ENCODE measurements around the gene AXL. TPM values are rescaled to one million over a fixed set of nuclear protein-coding genes. Genes with fewer than 3 reads are reported as not detected.

Gene AXL
- total RNA-seq, 1 experiment from 2014 or later, result 236 TPM

- no peak overlapping the region for H3K4me2 ChIP-seq
- no peak overlapping the region for H3K27ac ChIP-seq
- no peak overlapping the region for H3K4me3 ChIP-seq
- CTCF ChIA-PET, result no interaction called here
- H3K9me2 ChIP-seq (ENCODE audit: insufficient read depth), result no peaks in the 10 kb centered on the region
- BruUV-seq (replicated peaks), result no TSS peak
- H3K4me1 ChIP-seq (replicated peaks; ENCODE audit: insufficient read depth), result no peaks in the 10 kb centered on the region
- no peak overlapping the region for H2AFZ ChIP-seq
- no peaks in the 10 kb centered on the region for H3K36me3 ChIP-seq (ENCODE audit: low read depth)
- intact Hi-C loops (cut with micrococcal nuclease; ENCODE audit: unreplicated experiment), result no loop called here
- H3K9me3 ChIP-seq (ENCODE audit: insufficient read depth, low read depth), result no peaks in the 10 kb centered on the region
- POLR2A ChIA-PET (ENCODE audit: unreplicated experiment), result no interaction called here
- no peak for TF ChIP-seq EZH2 (IDR thresholded peaks at IDR 0.05; ENCODE audit: low read depth)
- TF ChIP-seq, protein P1, sequence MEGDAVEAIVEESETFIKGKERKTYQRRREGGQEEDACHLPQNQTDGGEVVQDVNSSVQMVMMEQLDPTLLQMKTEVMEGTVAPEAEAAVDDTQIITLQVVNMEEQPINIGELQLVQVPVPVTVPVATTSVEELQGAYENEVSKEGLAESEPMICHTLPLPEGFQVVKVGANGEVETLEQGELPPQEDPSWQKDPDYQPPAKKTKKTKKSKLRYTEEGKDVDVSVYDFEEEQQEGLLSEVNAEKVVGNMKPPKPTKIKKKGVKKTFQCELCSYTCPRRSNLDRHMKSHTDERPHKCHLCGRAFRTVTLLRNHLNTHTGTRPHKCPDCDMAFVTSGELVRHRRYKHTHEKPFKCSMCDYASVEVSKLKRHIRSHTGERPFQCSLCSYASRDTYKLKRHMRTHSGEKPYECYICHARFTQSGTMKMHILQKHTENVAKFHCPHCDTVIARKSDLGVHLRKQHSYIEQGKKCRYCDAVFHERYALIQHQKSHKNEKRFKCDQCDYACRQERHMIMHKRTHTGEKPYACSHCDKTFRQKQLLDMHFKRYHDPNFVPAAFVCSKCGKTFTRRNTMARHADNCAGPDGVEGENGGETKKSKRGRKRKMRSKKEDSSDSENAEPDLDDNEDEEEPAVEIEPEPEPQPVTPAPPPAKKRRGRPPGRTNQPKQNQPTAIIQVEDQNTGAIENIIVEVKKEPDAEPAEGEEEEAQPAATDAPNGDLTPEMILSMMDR (conservative IDR thresholded peaks at IDR 0.05), result no peak
- H3K27me3 ChIP-seq (ENCODE audit: insufficient read depth, low read depth), result no peaks in the 10 kb centered on the region
- DNase-seq, result no peak
- H4K20me1 ChIP-seq (ENCODE audit: insufficient read depth), result no peaks in the 10 kb centered on the region
- no peaks in the 10 kb centered on the region for H3F3A ChIP-seq (ENCODE audit: insufficient read depth, low read depth)
- no peaks in the 10 kb centered on the region for H3K79me2 ChIP-seq (ENCODE audit: low read depth)
Measured at GRCh38 chr19:41239363-41239762, 20.3 kb downstream of the AXL start.

GRCh38 chr19:41239961-41240574, 21.0 kb downstream of the AXL start:
- no peaks in the 10 kb centered on the region for H3K36me3 ChIP-seq (ENCODE audit: low read depth)
- no peak overlapping the region for H3K4me3 ChIP-seq
- TF ChIP-seq, protein P1 (conservative IDR thresholded peaks at IDR 0.05), result no peak
- no peak for TF ChIP-seq EZH2 (IDR thresholded peaks at IDR 0.05; ENCODE audit: low read depth)
- intact Hi-C loops (cut with micrococcal nuclease; ENCODE audit: unreplicated experiment), result no loop called here
- no peaks in the 10 kb centered on the region for H3K27me3 ChIP-seq (ENCODE audit: insufficient read depth, low read depth)
- H3K4me2 ChIP-seq, result no peak overlapping the region
- no peak overlapping the region for H3K27ac ChIP-seq
- H3K9me2 ChIP-seq (ENCODE audit: insufficient read depth), result no peaks in the 10 kb centered on the region
- H2AFZ ChIP-seq, result no peak overlapping the region
- no peaks in the 10 kb centered on the region for H3K79me2 ChIP-seq (ENCODE audit: low read depth)
- no peaks in the 10 kb centered on the region for H4K20me1 ChIP-seq (ENCODE audit: insufficient read depth)
- ChIA-PET CTCF (no interaction called here), POLR2A (ENCODE audit: unreplicated experiment) (no interaction called here)
- BruUV-seq (replicated peaks), result no TSS peak
- no peaks in the 10 kb centered on the region for H3F3A ChIP-seq (ENCODE audit: insufficient read depth, low read depth)
- no peak for DNase-seq
- H3K4me1 ChIP-seq (replicated peaks; ENCODE audit: insufficient read depth), result no peaks in the 10 kb centered on the region
- no peaks in the 10 kb centered on the region for H3K9me3 ChIP-seq (ENCODE audit: insufficient read depth, low read depth)

GRCh38 chr19:41241859-41242258, 22.8 kb downstream of the AXL start:
- H3K27ac ChIP-seq, result no peak overlapping the region
- H4K20me1 ChIP-seq (ENCODE audit: insufficient read depth), result no peaks in the 10 kb centered on the region
- intact Hi-C loops (cut with micrococcal nuclease; ENCODE audit: unreplicated experiment), result no loop called here
- BruUV-seq (replicated peaks), result no TSS peak
- no peaks in the 10 kb centered on the region for H3K79me2 ChIP-seq (ENCODE audit: low read depth)
- no peak for TF ChIP-seq EZH2 (IDR thresholded peaks at IDR 0.05; ENCODE audit: low read depth)
- TF ChIP-seq, protein P1 (conservative IDR thresholded peaks at IDR 0.05), result no peak
- H3K9me3 ChIP-seq (ENCODE audit: insufficient read depth, low read depth), result no peaks in the 10 kb centered on the region
- H3K9me2 ChIP-seq (ENCODE audit: insufficient read depth), result no peaks in the 10 kb centered on the region
- H3K4me3 ChIP-seq, result no peak overlapping the region
- H3K4me1 ChIP-seq (replicated peaks; ENCODE audit: insufficient read depth), result no peaks in the 10 kb centered on the region
- no peaks in the 10 kb centered on the region for H3K27me3 ChIP-seq (ENCODE audit: insufficient read depth, low read depth)
- ChIA-PET CTCF (interaction anchor here (0.6 kb wide), 1 partner anchor 57 kb away, joined by 9 read pairs; no protein-coding TSS in a partner anchor), POLR2A (ENCODE audit: unreplicated experiment) (interaction anchor here (0.5 kb wide), 1 partner anchor 886 kb away, joined by 3 read pairs; no protein-coding TSS in a partner anchor)
- H2AFZ ChIP-seq, result no peak overlapping the region
- H3F3A ChIP-seq (ENCODE audit: insufficient read depth, low read depth), result no peaks in the 10 kb centered on the region
- no peak overlapping the region for H3K4me2 ChIP-seq
- DNase-seq, result no peak
- no peaks in the 10 kb centered on the region for H3K36me3 ChIP-seq (ENCODE audit: low read depth)
